GM21737 (cell line): ENCODE measurements around the gene TSHZ3.

Source experiments
- ATAC-seq: cut with Tn5 transposase; IDR thresholded peaks from one replicate; pipeline ENCODE4 v1.9.1; 2021; ENCODE audit warnings: mild to moderate bottlenecking, moderate library complexity; ENCODE audit not compliant: unreplicated experiment

The TSHZ3 gene, protein sequence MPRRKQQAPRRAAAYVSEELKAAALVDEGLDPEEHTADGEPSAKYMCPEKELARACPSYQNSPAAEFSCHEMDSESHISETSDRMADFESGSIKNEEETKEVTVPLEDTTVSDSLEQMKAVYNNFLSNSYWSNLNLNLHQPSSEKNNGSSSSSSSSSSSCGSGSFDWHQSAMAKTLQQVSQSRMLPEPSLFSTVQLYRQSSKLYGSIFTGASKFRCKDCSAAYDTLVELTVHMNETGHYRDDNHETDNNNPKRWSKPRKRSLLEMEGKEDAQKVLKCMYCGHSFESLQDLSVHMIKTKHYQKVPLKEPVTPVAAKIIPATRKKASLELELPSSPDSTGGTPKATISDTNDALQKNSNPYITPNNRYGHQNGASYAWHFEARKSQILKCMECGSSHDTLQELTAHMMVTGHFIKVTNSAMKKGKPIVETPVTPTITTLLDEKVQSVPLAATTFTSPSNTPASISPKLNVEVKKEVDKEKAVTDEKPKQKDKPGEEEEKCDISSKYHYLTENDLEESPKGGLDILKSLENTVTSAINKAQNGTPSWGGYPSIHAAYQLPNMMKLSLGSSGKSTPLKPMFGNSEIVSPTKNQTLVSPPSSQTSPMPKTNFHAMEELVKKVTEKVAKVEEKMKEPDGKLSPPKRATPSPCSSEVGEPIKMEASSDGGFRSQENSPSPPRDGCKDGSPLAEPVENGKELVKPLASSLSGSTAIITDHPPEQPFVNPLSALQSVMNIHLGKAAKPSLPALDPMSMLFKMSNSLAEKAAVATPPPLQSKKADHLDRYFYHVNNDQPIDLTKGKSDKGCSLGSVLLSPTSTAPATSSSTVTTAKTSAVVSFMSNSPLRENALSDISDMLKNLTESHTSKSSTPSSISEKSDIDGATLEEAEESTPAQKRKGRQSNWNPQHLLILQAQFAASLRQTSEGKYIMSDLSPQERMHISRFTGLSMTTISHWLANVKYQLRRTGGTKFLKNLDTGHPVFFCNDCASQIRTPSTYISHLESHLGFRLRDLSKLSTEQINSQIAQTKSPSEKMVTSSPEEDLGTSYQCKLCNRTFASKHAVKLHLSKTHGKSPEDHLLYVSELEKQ

GRCh38 chr19:31349160-31349881, at the start of gene TSHZ3:
Gene TSHZ3, minus strand, starts transcription at chr19:31349436. Its CDS starts 217 bp downstream, at chr19:31349219.
- no peak for ATAC-seq

- ATAC-seq = no peak
These were observed 48.1 kb upstream of the TSHZ3 start for GRCh38 chr19:31397308-31397707.

DNA sequence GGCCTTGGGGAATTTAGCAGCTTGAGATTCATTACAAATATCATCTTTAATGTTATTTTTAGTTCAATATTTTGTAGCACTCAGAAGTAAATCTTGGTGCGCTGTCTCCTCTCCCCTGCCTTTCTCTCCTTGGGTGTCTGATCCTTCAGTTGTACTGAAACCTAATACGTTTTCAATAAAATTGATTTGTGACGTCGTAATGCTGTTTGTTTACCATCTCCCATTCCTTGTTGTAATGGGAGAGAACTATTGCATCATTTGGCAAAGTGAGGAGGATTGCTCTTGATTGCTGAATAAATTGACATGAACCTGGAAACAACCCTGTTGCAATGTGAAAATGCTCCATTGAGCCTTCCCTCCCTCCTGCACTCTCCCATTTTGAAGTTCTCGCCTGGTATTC, 43.2 kb upstream of the TSHZ3 start:
- ATAC-seq = no peak

DNA sequence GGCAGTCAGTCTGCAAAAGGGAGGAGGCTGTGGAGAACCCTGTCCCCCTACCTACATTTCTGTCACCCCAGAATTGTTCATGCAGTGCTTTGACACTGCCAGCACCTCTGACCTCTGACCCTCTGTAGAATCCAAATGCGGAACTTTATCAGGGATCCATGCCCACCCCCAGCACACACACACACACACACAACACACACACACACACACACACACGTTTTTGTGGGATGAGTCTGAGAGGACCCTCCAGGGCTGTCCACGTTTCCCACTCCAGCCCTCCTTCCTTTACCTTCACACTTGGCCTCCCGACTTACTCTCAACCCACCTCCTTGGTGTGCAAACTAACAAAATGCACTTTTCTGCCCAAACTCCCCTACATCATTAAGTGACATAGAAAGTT, 42.3 kb upstream of the TSHZ3 start:
- ATAC-seq = no peak

- ATAC-seq = no peak
These were observed 41.5 kb upstream of the TSHZ3 start for GRCh38 chr19:31390711-31391110.

GRCh38 chr19:31389874-31390273, 40.6 kb upstream of the TSHZ3 start:
- no peak for ATAC-seq

- ATAC-seq = no peak
These were observed 38.6 kb upstream of the TSHZ3 start for GRCh38 chr19:31387717-31388301.

DNA sequence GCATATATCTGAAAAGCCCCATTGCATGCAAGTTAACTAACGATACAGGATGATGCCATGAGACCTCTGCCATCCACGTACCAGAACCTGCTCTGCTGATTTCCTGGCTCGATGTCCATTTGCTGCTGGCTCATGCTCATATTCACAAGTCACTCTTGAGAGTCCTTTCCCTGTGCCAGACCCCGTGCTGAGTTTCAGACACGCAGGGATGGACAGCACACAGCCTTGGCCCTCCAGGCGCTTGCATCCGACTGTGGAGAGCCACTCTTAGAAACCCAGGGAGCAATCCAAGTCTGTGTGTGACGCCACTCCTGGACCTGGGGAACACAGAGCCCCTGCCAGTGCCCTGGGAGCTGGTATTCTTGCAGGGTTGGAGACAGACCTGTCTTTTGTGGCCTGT, 37.6 kb upstream of the TSHZ3 start:
- no peak for ATAC-seq

DNA sequence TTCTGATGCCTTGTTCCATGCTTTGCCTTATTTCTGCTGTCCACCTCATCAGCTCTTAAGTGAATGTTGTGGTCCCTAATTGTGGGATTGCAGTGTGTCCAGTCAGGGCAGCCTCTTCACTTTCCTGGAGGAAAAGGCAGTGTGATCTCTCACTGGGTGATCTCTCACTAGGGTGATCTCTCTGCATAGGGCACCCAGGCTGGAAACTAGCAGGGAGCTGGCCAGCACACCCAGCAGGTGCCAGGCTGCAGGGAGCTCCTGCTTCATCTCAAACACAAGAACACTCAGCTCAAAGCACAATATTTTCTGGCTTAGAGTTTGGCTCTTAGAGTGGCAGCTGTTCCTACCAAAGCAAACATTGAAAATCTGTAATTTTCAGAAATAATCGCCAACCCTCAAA, 36.5 kb upstream of the TSHZ3 start:
- no peak for ATAC-seq

DNA sequence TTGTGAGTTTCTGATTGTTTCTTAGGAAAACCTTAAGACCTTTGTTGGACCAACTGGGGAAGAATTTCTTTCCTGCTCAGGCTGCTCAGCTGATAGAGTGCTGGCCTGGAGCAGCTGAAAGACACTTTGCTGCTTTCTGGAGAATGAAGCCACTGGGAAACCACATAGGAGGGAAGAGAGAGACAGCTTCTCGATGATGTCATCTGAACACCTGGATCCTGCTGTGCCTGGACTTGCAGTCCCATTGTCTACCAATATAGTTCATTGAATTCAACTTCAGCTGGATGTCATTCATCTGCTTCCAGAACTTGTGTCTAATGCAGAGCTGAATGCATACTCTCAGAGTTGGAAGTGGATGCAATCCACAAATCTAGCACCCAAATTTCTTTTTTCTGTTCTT, 34.3 kb upstream of the TSHZ3 start:
- no peak for ATAC-seq

GRCh38 chr19:31380854-31381253, 31.6 kb upstream of the TSHZ3 start:
- no peak for ATAC-seq

DNA sequence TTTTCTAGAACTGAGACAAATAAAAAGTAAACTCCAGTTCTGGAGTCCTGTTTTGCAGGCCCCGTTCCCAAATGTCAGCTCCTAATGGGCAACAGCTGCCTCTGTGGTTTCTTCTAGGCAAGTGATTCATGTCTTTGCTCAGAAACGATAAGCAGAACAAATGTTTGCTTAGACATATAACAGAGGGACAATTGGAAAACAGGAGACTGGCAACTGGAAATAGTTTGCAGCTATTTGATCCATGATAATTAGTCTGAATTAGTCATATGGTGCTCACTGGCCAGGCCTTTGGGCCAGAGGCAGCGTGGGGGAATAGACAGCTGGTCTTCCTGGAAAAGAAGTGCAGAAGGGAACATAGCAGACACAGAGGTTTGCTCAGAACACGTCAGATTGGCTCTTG, 29.2 kb upstream of the TSHZ3 start:
- no peak for ATAC-seq

DNA sequence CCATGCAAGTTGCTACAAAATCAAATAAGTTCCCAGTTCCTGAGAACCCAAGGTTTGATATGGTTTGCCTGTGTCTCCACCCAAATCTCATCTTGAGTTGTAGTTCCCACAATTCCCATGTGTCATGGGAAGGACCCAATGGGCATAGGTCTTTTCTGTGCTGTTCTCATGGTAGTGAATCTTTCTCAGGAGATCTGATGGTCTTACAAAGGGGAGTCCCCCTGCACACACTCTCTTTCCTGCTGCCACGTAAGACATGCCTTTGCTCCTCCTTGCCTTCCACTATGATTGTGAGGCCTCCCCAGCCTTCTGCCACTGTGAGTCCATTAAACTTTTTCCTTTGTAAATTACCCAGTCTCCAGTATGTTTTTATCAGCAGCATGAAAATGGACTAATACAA, 28.5 kb upstream of the TSHZ3 start:
- no peak for ATAC-seq

DNA sequence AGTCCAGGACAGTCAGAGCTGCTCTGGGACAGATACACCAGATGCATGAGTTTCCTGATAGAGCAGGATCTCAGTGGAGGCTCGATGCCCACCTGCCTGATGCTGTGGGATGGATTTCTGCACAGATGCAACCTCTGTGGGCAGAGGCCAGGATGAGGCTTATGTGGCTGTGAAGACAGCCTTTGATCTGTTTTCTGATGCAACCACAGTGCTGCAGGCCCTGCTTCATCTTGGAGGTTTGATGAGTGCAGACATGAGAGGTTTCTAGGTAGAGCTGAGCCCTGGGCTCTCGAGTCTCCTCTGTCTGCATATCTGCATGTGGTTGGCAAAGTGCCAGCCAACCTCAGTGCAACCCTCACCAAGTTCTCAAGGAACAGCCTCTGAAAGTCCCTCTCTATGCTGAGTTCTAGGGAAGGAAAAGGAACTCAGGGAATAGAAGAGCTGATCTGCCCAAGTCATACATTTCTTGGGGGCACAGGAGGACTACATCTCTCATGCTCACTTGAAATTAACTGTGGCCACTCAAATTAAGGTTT, 23.1 kb upstream of the TSHZ3 start:
- ATAC-seq = no peak

DNA sequence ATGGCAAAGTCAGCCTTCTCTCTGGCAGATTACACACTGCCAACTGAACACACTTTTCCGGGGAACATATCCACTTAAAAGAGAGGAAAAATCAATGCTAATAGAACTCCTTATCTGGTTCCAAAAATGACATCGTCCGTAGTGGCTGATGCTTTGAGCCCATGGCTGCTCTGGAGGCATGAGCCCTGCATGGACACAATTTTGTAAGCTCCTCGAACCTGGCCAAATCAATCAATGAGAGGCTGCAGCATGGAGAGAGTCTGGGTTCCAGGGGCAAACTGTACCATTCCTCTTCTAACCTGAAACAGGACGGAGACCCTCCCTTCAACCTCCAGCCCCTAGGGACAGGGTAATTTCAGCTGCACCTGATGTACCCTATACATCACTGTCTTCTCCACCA, 21.0 kb upstream of the TSHZ3 start:
- no peak for ATAC-seq

DNA sequence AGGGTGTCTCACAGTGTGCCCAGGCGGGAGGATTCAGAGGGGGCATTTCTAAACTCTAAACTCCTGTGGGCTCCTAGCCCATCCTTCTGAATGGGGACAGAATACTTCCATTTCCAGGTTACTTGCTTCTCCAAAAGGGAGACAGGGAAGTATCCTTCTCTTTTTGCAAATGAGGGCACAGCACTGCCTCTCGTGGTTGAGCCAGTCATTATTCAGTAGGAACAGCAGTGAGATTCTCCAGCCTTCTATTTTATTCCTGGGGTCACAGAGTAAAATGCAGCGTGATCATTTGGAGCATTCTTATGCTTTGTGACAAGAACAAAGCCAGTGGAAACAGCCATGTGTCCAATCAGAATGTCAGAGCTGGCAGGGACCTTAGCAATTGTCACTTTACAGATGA, 15.7 kb upstream of the TSHZ3 start:
- ATAC-seq = no peak

- no peak for ATAC-seq
These were observed 12.5 kb upstream of the TSHZ3 start for GRCh38 chr19:31361728-31362127.

GRCh38 chr19:31357315-31357673, 8.1 kb upstream of the TSHZ3 start:
- no peak for ATAC-seq

DNA sequence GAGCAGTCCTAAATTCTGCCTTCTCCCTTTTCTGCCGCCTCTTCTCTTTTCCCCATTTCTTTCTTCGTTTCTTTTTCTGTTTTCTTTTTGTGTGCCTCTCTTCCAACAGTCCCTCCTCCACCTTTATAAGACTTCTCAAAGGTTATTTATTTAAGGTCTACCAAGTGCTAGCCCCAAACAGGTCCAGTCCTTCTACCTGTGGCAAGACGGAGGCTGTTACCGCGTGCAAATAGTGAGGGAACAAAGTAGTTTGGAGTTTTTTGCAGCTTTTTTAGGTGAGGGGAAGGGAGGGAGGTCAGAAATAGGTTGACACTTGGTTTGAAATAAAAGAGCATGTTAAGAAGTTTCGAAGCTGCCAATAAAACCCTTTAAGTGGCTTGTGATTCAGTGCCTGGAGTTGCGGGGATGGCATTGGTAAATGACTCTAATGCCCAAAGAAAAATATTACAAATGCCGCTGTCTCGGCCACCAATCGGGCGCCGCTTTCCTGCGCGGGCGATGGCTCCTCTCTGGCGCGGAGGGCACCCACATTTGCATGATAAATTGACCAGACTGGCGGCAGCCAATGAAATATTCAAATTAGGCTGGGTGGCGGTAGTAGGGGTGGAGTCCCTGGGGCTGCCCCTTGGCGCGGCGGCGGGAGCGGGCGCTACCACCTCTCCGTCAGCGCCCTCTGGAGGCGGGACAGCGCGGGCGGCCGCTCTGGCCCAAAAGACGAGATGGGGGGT, 7.5 kb upstream of the TSHZ3 start:
- ATAC-seq = no peak
